Stomach (tissue), 4 donors: ENCODE measurements around the gene EIF3L.

Source experiments
- CTCF ChIP-seq, 7 experiments: fragments of 450-650 bp in 4 of 7; fragments of 200-600 bp in 3 of 7; sonication (generic) in 3 of 7; IDR thresholded peaks; one replicate each; pipeline ENCODE4 v1.5.1; 2016 to 2019; ENCODE audit warnings: antibody characterized with exemption in 7 of 7, control low read depth in 2 of 7, mild to moderate bottlenecking in 1 of 7
- POLR2A ChIP-seq, 4 donors: fragments of 450-650 bp; IDR thresholded peaks; one replicate each; pipeline ENCODE4 v1.6.1; 2016; ENCODE audit warnings: antibody characterized with exemption in 4 of 4, control low read depth in 2 of 4, mild to moderate bottlenecking in 1 of 4, moderate library complexity in 1 of 4

GRCh38 chr22:37884420-37884819 is 35.2 kb downstream of the EIF3L start:
- no peak for TF ChIP-seq CTCF (IDR thresholded peaks at IDR 0.05)
- no peak for TF ChIP-seq POLR2A (IDR thresholded peaks at IDR 0.05)
